SW 1271 (cell line): Measurements from ENCODE around the gene NUAK2.

ENCODE experiments used
- DNase-seq, 2 experiments: peaks; one replicate each; lab custom pipeline; 2025; lab: John Stamatoyannopoulos, UW

Gene NUAK2

DNA sequence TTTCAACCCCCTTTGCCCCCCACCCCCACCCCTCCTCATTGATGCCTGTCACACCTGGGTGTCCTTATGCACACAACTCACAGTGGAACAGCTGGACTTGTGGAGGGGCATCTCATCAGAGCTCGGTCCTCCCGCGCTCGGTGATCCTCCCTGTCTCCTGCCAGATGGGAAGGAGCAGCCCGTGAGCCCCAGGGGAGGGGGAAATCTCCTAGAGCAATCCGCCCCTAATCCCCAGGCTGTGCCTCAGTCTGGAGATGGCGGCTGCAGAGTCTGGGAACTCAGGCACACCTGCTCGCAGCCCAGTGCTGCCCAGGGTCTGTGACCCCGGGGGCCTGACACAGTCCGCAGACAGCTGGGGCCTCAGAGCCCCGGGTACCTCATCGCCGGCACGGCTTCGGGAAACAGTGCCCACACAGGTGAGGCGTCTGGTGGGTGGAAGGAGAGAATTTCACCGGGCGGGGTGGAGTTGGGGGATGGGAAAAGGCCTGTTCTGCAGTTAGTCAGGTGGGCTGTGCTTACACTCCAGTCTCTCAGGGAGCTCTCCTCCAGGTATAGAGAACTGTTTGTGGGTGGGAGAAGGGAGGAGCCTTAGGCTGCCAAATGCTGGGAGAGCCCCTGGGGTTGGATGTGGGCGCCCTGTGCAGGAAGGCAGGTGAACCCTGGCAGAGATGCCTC, 64.5 kb downstream of the NUAK2 start:
- DNase-seq, result no peak

DNA sequence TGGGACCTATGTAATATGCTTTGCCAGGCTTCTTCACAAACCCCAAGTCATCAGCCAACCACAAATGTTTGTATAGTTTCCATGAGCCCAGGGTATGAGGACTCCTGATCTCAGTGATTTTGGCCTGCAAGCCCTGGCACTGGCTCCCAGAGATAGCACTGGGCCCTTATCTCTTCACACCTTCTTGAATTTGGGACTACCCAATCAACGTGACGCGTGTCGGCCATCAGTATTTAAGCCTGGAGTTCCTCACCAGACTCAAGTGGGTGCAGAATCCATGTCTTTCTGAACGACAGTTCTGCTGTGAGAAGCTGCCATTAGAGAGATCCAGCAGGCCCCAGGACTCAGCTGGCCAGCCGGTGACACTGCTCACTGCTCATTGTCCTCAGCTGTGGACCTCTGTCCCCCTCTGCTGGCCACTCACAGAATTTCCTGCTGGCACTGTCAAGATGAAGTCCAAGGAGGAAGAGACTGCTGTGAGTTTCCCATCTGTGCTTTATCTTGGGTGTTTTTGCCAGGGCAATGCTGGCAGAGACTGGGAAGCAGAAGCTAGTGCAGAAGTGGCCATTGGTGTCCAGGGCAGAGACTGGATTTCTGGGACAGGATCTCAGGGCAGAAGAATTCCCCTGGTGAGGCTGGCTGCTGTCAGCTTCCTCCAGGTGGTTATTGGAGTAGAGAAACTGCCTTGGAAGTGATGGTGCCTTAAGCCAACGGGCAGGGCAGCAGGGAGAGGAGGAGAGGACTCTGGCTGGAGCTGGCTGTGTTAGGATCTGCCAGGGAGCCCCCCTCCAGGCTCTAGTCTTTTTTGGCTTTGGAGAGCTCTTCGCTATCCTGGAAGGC, 65.4 kb downstream of the NUAK2 start:
- DNase-seq, result peak in 1 of 2 experiments; percentile 42
